ENCODE measurements around the gene ISX. TPM values are rescaled to one million over a fixed set of nuclear protein-coding genes. Genes with fewer than 3 reads are reported as not detected.

The ISX gene
- total RNA-seq, 1 donor from 2014 or later = 4.0 TPM

GRCh38 chr22:35131525-35132000 lies 65.6 kb downstream of the ISX start:
- Mint-ChIP-seq H3K4me3 (no peak overlapping the region), H3K9me3 (no peaks in the 10 kb centered on the region)

GRCh38 chr22:35132568-35132967 lies 66.6 kb downstream of the ISX start:
- Mint-ChIP-seq H3K9me3 (no peaks in the 10 kb centered on the region), H3K27me3 (peaks cover 25% of the 10 kb centered on the region), H3K4me3 (no peak overlapping the region), H3K4me1 (ENCODE audit: unreplicated experiment) (peaks cover 16% of the 10 kb centered on the region), H3K36me3 (no peaks in the 10 kb centered on the region), H3K27ac (no peak overlapping the region)
- TF ChIP-seq CTCF (conservative IDR thresholded peaks at IDR 0.05) = no peak
- no peak for DNase-seq (ENCODE audit: extremely low spot score, unreplicated experiment)

More at GRCh38 chr22:35131525-35132000, 65.6 kb downstream of the ISX start:
- Mint-ChIP-seq H3K27me3 (peaks cover 26% of the 10 kb centered on the region), H3K36me3 (no peaks in the 10 kb centered on the region), H3K27ac (no peak overlapping the region), H3K4me1 (ENCODE audit: unreplicated experiment) (peaks cover 16% of the 10 kb centered on the region)
- TF ChIP-seq CTCF (conservative IDR thresholded peaks at IDR 0.05) = no peak
- DNase-seq (ENCODE audit: extremely low spot score, unreplicated experiment) = no peak

- no peaks in the 10 kb centered on the region for H3K36me3 Mint-ChIP-seq
- H3K9me3 Mint-ChIP-seq = no peaks in the 10 kb centered on the region
- no peak for TF ChIP-seq CTCF (conservative IDR thresholded peaks at IDR 0.05)
- no peak overlapping the region for H3K4me3 Mint-ChIP-seq
- DNase-seq (ENCODE audit: extremely low spot score, unreplicated experiment) = no peak
- H3K4me1 Mint-ChIP-seq (ENCODE audit: unreplicated experiment) = peaks cover 16% of the 10 kb centered on the region
- H3K27me3 Mint-ChIP-seq = peaks cover 18% of the 10 kb centered on the region
- H3K27ac Mint-ChIP-seq = no peak overlapping the region
Measured at GRCh38 chr22:35133702-35134380, 67.9 kb downstream of the ISX start.

- Mint-ChIP-seq H3K27me3 (peaks cover 18% of the 10 kb centered on the region), H3K27ac (no peak overlapping the region), H3K4me1 (ENCODE audit: unreplicated experiment) (peaks cover 16% of the 10 kb centered on the region), H3K36me3 (no peaks in the 10 kb centered on the region), H3K9me3 (no peaks in the 10 kb centered on the region), H3K4me3 (no peak overlapping the region)
- no peak for TF ChIP-seq CTCF (conservative IDR thresholded peaks at IDR 0.05)
- DNase-seq (ENCODE audit: extremely low spot score, unreplicated experiment) = no peak
Measured at GRCh38 chr22:35134637-35135036, 68.7 kb downstream of the ISX start.

GRCh38 chr22:35135165-35135564 lies 69.2 kb downstream of the ISX start:
- no peaks in the 10 kb centered on the region for H3K9me3 Mint-ChIP-seq
- TF ChIP-seq CTCF (conservative IDR thresholded peaks at IDR 0.05) = no peak
- no peak for DNase-seq (ENCODE audit: extremely low spot score, unreplicated experiment)
- no peak overlapping the region for H3K27ac Mint-ChIP-seq
- no peaks in the 10 kb centered on the region for H3K36me3 Mint-ChIP-seq
- H3K27me3 Mint-ChIP-seq = peaks cover 18% of the 10 kb centered on the region
- no peak overlapping the region for H3K4me3 Mint-ChIP-seq
- peaks cover 16% of the 10 kb centered on the region for H3K4me1 Mint-ChIP-seq (ENCODE audit: unreplicated experiment)

Other genes starting within 250 kb of the ISX start
- 18.4 and 32.7 TPM in 2 replicates for gene HMGXB4, start 191.3 kb downstream of the ISX start, total RNA-seq (ENCODE audit: low replicate concordance)
- gene TOM1, start 233.7 kb downstream of the ISX start, total RNA-seq (ENCODE audit: low replicate concordance) = 27.0 and 37.6 TPM in 2 replicates